ENCODE results near the gene TIRAP.

GRCh38 chr11:126319374-126319740 lies 36.5 kb downstream of the TIRAP start:
- TF ChIP-seq, protein P1, sequence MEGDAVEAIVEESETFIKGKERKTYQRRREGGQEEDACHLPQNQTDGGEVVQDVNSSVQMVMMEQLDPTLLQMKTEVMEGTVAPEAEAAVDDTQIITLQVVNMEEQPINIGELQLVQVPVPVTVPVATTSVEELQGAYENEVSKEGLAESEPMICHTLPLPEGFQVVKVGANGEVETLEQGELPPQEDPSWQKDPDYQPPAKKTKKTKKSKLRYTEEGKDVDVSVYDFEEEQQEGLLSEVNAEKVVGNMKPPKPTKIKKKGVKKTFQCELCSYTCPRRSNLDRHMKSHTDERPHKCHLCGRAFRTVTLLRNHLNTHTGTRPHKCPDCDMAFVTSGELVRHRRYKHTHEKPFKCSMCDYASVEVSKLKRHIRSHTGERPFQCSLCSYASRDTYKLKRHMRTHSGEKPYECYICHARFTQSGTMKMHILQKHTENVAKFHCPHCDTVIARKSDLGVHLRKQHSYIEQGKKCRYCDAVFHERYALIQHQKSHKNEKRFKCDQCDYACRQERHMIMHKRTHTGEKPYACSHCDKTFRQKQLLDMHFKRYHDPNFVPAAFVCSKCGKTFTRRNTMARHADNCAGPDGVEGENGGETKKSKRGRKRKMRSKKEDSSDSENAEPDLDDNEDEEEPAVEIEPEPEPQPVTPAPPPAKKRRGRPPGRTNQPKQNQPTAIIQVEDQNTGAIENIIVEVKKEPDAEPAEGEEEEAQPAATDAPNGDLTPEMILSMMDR (conservative IDR thresholded peaks at IDR 0.05 in 1 of 2, IDR thresholded peaks at IDR 0.05 in 1 of 2; ENCODE audit: low read depth in 1 of 2, low read length in 2 of 2): no peak
- no peak for TF ChIP-seq EZH2 (IDR thresholded peaks at IDR 0.05; ENCODE audit: low read length, missing control alignments)

All from fibroblast of lung (primary cell).